PFSK-1 (cell line): ENCODE results near the gene UTS2R.

Experiments used
- FOXP2 ChIP-seq: optimal IDR thresholded peaks from 2 replicates; pipeline ENCODE3; 2011; ENCODE audit warnings: borderline replicate concordance, control low read depth, inconsistent platforms; ENCODE audit not compliant: insufficient read depth; ENCODE audit errors: extremely low read length, extremely low read depth
- POLR2AphosphoS5 ChIP-seq: IDR thresholded peaks from 2 replicates; pipeline ENCODE4 v1.6.1; 2012; ENCODE audit warnings: low read depth, mild to moderate bottlenecking, control low read depth, low read length, moderate library complexity
- REST ChIP-seq, 2 experiments: IDR thresholded peaks; 2 replicates each; pipeline versions ENCODE4 v1.6.1 to v1.8.0; 2011 to 2012; ENCODE audit warnings: low read depth in 2 of 2, low read length in 2 of 2, control low read depth in 1 of 2, inconsistent platforms in 1 of 2, mild to moderate bottlenecking in 1 of 2, moderate library complexity in 1 of 2; ENCODE audit not compliant: insufficient read depth in 1 of 2
- SIN3A ChIP-seq: IDR thresholded peaks from 2 replicates; pipeline ENCODE4 v1.6.1; 2012; ENCODE audit warnings: mild to moderate bottlenecking, low read length, moderate library complexity, borderline replicate concordance; ENCODE audit not compliant: insufficient read depth
- TAF1 ChIP-seq: IDR thresholded peaks from 2 replicates; pipeline ENCODE4 v1.6.1; 2012; ENCODE audit warnings: low read length, control low read depth, borderline replicate concordance; ENCODE audit not compliant: insufficient read depth

DNA sequence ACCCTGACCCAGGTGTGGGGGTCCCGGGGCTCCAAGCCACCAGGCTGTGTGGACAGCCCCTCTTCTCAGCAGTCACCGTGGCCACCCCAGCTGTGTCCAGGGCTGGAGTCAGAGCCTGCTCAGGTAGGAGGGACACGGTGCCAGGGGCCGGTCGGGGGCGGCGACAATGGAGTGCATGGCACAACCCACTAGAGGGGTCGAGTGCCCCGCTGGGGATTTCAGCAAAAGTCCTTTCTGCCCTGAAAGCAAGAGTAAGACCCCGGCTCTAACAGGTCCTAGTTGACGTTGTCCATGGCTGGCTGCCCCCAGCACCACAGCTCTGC, 11.3 kb downstream of the UTS2R start:
- TF ChIP-seq POLR2AphosphoS5 (no peak), REST (IDR thresholded peaks at IDR 0.05; ENCODE audit: insufficient read depth in 1 of 2, low read depth in 2 of 2, low read length in 2 of 2) (no peak), SIN3A (no peak), TAF1 (no peak), FOXP2 (no peak)
